WTC11 (cell line): ENCODE data around the gene PRF1. TPM values are rescaled to one million over a fixed set of nuclear protein-coding genes. Genes with fewer than 3 reads are reported as not detected.

Source experiments
- ATAC-seq: fragments of 200-7000 bp; cut with Tn5 transposase; 2 replicates; pipeline ENCODE4 v1.10.0; 2021; ENCODE audit warnings: mild to moderate bottlenecking, moderate library complexity
- CTCF ChIA-PET: fragments of 300-600 bp; sonication (Branson Sonifier 250); formaldehyde crosslinking; loops from one replicate; lab custom pipeline; 2021; ENCODE audit warnings: antibody characterized with exemption; lab: Charles Lee
- POLR2A ChIA-PET: fragments of 350-600 bp; sonication (Branson Sonifier 250); formaldehyde crosslinking; loops from one replicate; lab custom pipeline; 2021; ENCODE audit warnings: antibody characterized with exemption; lab: Charles Lee
- DNase-seq: peaks from one replicate; pipeline ENCODE4 v3.0.0; 2021; ENCODE audit warnings: low spot score
- H3K27ac Mint-ChIP-seq: 2 replicates; pipeline ENCODE4 v1.8.0; 2021; ENCODE audit warnings: mixed read lengths
- H3K27me3 Mint-ChIP-seq: 2 replicates; pipeline ENCODE4 v1.8.0; 2021; ENCODE audit warnings: low read depth, mild to moderate bottlenecking, moderate library complexity, mixed read lengths
- H3K36me3 Mint-ChIP-seq: 2 replicates; pipeline ENCODE4 v1.8.0; 2021; ENCODE audit warnings: mixed read lengths
- H3K4me1 Mint-ChIP-seq: 2 replicates; pipeline ENCODE4 v1.8.0; 2022; ENCODE audit warnings: mixed read lengths
- H3K4me3 Mint-ChIP-seq: 2 replicates; pipeline ENCODE4 v1.8.0; 2021; ENCODE audit warnings: mild to moderate bottlenecking, moderate library complexity, mixed read lengths
- H3K9me3 Mint-ChIP-seq: 2 replicates; pipeline ENCODE4 v1.8.0; 2021; ENCODE audit warnings: mixed read lengths
- AFF4 ChIP-seq: sonication (generic); formaldehyde crosslinking; IDR thresholded peaks from 2 replicates; pipeline ENCODE4 v1.8.1; 2023; ENCODE audit warnings: mild to moderate bottlenecking, missing genetic modification reagents, borderline replicate concordance
- FOXK1 ChIP-seq: sonication (generic); formaldehyde crosslinking; IDR thresholded peaks from 2 replicates; pipeline ENCODE4 v1.8.0; 2022; ENCODE audit warnings: mild to moderate bottlenecking, moderate library complexity, missing genetic modification reagents
- GRHL2 ChIP-seq: fragments of 250-450 bp; sonication (Bioruptor Pico); IDR thresholded peaks from 2 replicates; pipeline ENCODE4 v1.8.0; 2022; ENCODE audit warnings: mild to moderate bottlenecking, moderate library complexity; ENCODE audit not compliant: insufficient replicate concordance, severe bottlenecking
- GTF2I ChIP-seq: fragments of 250-450 bp; sonication (Bioruptor Pico); conservative IDR thresholded peaks from 2 replicates; pipeline ENCODE4 v1.4.0; 2021; ENCODE audit warnings: mild to moderate bottlenecking
- JAZF1 ChIP-seq: fragments of 250-450 bp; sonication (Bioruptor Pico); IDR thresholded peaks from 2 replicates; pipeline ENCODE4 v1.9.0; 2021; ENCODE audit warnings: moderate library complexity, mild to moderate bottlenecking, inconsistent platforms
- NR1H2 ChIP-seq: sonication (generic); formaldehyde crosslinking; IDR thresholded peaks from 2 replicates; pipeline ENCODE4 v1.9.0; 2021; ENCODE audit warnings: mild to moderate bottlenecking, moderate library complexity, missing genetic modification reagents
- NR3C1 ChIP-seq: sonication (generic); formaldehyde crosslinking; conservative IDR thresholded peaks from 2 replicates; pipeline ENCODE4 v1.8.1; 2023; ENCODE audit warnings: low read depth, mild to moderate bottlenecking, missing genetic modification reagents
- PRDM15 ChIP-seq: sonication (generic); formaldehyde crosslinking; IDR thresholded peaks from 2 replicates; pipeline ENCODE4 v1.8.0; 2022; ENCODE audit warnings: missing genetic modification reagents
- TEAD4 ChIP-seq: sonication (generic); formaldehyde crosslinking; IDR thresholded peaks from 2 replicates; pipeline ENCODE4 v1.8.0; 2022; ENCODE audit warnings: mild to moderate bottlenecking, missing genetic modification reagents
- ZMAT4 ChIP-seq: fragments of 250-450 bp; sonication (Bioruptor Pico); IDR thresholded peaks from 2 replicates; pipeline ENCODE4 v1.9.0; 2021; ENCODE audit warnings: mild to moderate bottlenecking
- ZNF263 ChIP-seq: sonication (generic); formaldehyde crosslinking; IDR thresholded peaks from 2 replicates; pipeline ENCODE4 v1.8.1; 2022; ENCODE audit warnings: low read depth, mild to moderate bottlenecking, moderate library complexity, missing genetic modification reagents
- ZNF416 ChIP-seq: fragments of 250-450 bp; sonication (Bioruptor Pico); IDR thresholded peaks from 2 replicates; pipeline ENCODE4 v1.9.0; 2021; ENCODE audit warnings: mild to moderate bottlenecking, inconsistent platforms
- ZNF425 ChIP-seq: fragments of 250-450 bp; sonication (Bioruptor Pico); conservative IDR thresholded peaks from 2 replicates; pipeline ENCODE4 v1.9.0; 2021; ENCODE audit warnings: mild to moderate bottlenecking
- ZNF512 ChIP-seq: sonication (generic); formaldehyde crosslinking; IDR thresholded peaks from 2 replicates; pipeline ENCODE4 v1.8.1; 2022; ENCODE audit warnings: missing genetic modification reagents, borderline replicate concordance
- total RNA-seq: library from RNA; stranded (reverse); gene quantifications from 3 replicates; pipeline ENCODE4 v1.2.3, GENCODE V29; 2021
- TF ChIP-seq, protein P1 (sequence below): sonication (generic); formaldehyde crosslinking; conservative IDR thresholded peaks from 2 replicates; pipeline ENCODE4 v1.8.1; 2023; ENCODE audit warnings: mild to moderate bottlenecking, low read depth, missing genetic modification reagents, moderate library complexity
- TF ChIP-seq, protein P2 (sequence below): fragments of 250-450 bp; sonication (Bioruptor Pico); IDR thresholded peaks from 2 replicates; pipeline ENCODE4 v1.9.0; 2021; ENCODE audit warnings: mild to moderate bottlenecking, borderline replicate concordance

The PRF1 gene
- total RNA-seq, 1 experiment from 2014 or later = 0.11 TPM

DNA sequence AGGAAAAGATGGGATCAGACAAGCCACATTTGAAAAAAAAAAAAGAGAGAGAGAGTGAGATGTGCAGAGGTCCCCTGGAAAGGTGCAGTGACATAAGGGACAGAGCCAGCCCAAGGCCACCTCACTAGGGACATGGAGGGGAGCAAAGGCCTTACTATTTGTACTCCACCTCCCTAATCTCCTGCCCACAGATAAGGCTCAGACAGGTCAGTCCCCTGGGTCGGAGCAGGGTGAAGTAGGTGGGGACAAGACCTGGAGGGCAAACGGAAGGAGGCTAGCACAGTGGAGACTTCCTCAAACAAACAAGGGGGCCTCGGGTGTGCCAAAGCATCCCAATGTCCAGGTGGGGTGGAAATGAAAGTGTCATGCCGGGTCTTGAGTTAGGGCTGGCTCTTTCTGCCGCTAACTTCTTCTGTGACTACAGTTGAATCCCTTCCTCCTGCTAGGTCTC, 7.0 kb downstream of the PRF1 start:
- ATAC-seq = no peak
- no peaks in the 10 kb centered on the region for H3K36me3 Mint-ChIP-seq
- no peaks in the 10 kb centered on the region; the same call in 1 of the 2 replicates for H3K27me3 Mint-ChIP-seq
- TF ChIP-seq ZNF425 (CRISPR knock-in tag) (no peak), NR1H2 (CRISPR knock-in tag) (no peak), ZNF416 (CRISPR knock-in tag) (no peak), TEAD4 (no peak), JAZF1 (CRISPR knock-in tag) (no peak), ZNF263 (CRISPR knock-in tag) (no peak), GTF2I (CRISPR knock-in tag) (no peak), NR3C1 (no peak), ZMAT4 (CRISPR knock-in tag) (no peak), AFF4 (CRISPR knock-in tag) (no peak), PRDM15 (CRISPR knock-in tag) (no peak), FOXK1 (no peak), ZNF512 (CRISPR knock-in tag) (no peak), GRHL2 (CRISPR knock-in tag) (no peak)
- TF ChIP-seq, protein P1, sequence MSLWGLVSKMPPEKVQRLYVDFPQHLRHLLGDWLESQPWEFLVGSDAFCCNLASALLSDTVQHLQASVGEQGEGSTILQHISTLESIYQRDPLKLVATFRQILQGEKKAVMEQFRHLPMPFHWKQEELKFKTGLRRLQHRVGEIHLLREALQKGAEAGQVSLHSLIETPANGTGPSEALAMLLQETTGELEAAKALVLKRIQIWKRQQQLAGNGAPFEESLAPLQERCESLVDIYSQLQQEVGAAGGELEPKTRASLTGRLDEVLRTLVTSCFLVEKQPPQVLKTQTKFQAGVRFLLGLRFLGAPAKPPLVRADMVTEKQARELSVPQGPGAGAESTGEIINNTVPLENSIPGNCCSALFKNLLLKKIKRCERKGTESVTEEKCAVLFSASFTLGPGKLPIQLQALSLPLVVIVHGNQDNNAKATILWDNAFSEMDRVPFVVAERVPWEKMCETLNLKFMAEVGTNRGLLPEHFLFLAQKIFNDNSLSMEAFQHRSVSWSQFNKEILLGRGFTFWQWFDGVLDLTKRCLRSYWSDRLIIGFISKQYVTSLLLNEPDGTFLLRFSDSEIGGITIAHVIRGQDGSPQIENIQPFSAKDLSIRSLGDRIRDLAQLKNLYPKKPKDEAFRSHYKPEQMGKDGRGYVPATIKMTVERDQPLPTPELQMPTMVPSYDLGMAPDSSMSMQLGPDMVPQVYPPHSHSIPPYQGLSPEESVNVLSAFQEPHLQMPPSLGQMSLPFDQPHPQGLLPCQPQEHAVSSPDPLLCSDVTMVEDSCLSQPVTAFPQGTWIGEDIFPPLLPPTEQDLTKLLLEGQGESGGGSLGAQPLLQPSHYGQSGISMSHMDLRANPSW (CRISPR knock-in tag) = no peak
- TF ChIP-seq, protein P2, sequence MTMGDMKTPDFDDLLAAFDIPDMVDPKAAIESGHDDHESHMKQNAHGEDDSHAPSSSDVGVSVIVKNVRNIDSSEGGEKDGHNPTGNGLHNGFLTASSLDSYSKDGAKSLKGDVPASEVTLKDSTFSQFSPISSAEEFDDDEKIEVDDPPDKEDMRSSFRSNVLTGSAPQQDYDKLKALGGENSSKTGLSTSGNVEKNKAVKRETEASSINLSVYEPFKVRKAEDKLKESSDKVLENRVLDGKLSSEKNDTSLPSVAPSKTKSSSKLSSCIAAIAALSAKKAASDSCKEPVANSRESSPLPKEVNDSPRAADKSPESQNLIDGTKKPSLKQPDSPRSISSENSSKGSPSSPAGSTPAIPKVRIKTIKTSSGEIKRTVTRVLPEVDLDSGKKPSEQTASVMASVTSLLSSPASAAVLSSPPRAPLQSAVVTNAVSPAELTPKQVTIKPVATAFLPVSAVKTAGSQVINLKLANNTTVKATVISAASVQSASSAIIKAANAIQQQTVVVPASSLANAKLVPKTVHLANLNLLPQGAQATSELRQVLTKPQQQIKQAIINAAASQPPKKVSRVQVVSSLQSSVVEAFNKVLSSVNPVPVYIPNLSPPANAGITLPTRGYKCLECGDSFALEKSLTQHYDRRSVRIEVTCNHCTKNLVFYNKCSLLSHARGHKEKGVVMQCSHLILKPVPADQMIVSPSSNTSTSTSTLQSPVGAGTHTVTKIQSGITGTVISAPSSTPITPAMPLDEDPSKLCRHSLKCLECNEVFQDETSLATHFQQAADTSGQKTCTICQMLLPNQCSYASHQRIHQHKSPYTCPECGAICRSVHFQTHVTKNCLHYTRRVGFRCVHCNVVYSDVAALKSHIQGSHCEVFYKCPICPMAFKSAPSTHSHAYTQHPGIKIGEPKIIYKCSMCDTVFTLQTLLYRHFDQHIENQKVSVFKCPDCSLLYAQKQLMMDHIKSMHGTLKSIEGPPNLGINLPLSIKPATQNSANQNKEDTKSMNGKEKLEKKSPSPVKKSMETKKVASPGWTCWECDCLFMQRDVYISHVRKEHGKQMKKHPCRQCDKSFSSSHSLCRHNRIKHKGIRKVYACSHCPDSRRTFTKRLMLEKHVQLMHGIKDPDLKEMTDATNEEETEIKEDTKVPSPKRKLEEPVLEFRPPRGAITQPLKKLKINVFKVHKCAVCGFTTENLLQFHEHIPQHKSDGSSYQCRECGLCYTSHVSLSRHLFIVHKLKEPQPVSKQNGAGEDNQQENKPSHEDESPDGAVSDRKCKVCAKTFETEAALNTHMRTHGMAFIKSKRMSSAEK (CRISPR knock-in tag) = no peak
- TF ChIP-seq, all 79 proteins: peak for 0
- DNase-seq = no peak
- POLR2A ChIA-PET = no interaction called here
- Mint-ChIP-seq H3K4me3 (no peak overlapping the region), H3K4me1 (peaks cover 15% of the 10 kb centered on the region), H3K27ac (no peak overlapping the region), H3K9me3 (no peaks in the 10 kb centered on the region)
- CTCF ChIA-PET = interaction anchor here (2.8 kb wide), 1 partner anchor 37 kb away, joined by 7 read pairs; no protein-coding TSS in a partner anchor
